Pancreas (tissue), 10 donors: Measurements from ENCODE around the gene FAM78A. TPM values are rescaled to one million over a fixed set of nuclear protein-coding genes. Genes with fewer than 3 reads are reported as not detected.

ENCODE experiments used
- ATAC-seq, 4 donors: fragments of 200-7000 bp; cut with Tn5 transposase; one replicate each; pipeline versions ENCODE4 v1.8.0 to v1.9.1; 2020; ENCODE audit warnings: mild to moderate bottlenecking in 4 of 4, moderate library complexity in 4 of 4
- DNase-seq, 6 donors: peaks; one replicate each; pipeline ENCODE4 v3.0.0-alpha.2; 2020
- FAIRE-seq: peaks from 2 replicates; lab custom pipeline; 2012; peaks lifted over from hg19 to GRCh38; lab: Jason Lieb, UNC
- H3K27ac ChIP-seq, 4 donors: fragments of 200-600 bp; sonication (generic); 1 replicate in 3 of 4; 2 replicates in 1 of 4; pipeline versions ENCODE4 v1.5.0 to v1.8.0; 2020
- H3K27me3 ChIP-seq, 4 donors: fragments of 200-600 bp; one replicate each; pipeline ENCODE4 v1.8.0; 2021
- H3K36me3 ChIP-seq, 3 donors: fragments of 200-600 bp; sonication (generic) in 1 of 3; one replicate each; pipeline versions ENCODE4 v1.5.0 to v1.8.0; 2020 to 2021
- H3K4me1 ChIP-seq, 3 donors: fragments of 200-600 bp; one replicate each; pipeline ENCODE4 v1.8.0; 2021
- H3K4me3 ChIP-seq, 4 donors: fragments of 200-600 bp; sonication (generic) in 2 of 4; one replicate each; pipeline versions ENCODE4 v1.5.0 to v1.8.0; 2020 to 2021
- H3K9me3 ChIP-seq, 4 donors: fragments of 200-600 bp; one replicate each; pipeline ENCODE4 v1.8.0; 2021
- CTCF ChIP-seq, 4 donors: fragments of 200-600 bp; sonication (generic) in 3 of 4; IDR thresholded peaks; one replicate each; pipeline versions ENCODE4 v1.5.0 to v1.8.0; 2021; ENCODE audit warnings: antibody characterized with exemption in 4 of 4
- WGBS, 2 donors: extraction: QIAGEN DNeasy Blood & Tissue Kit; methylation state at CpG; one replicate each; pipeline ENCODE4 v1.1.7; 2013; 5-methylcytosine and 5-hydroxymethylcytosine counted together
- intact Hi-C, 3 donors: fragments of 100-400 bp; cut with DNase I; formaldehyde crosslinking; loops; one replicate each; pipeline versions ENCODE4 v1.11.1 to v1.14.2; 2022
- polyA plus RNA-seq, 2 donors: library from polyadenylated mRNA; stranded (reverse); fragments of 200-250 nt; gene quantifications; one replicate each; pipeline ENCODE4 v1.2.3, GENCODE V29; 2013
- total RNA-seq, 6 donors: library from RNA; stranded (reverse); fragmentation: NEBNext Ultra II Directional in 4 of 6; extraction: Animal tissue kit (Norgen Biotek cat#: 25700) in 4 of 6; gene quantifications; one replicate each; pipeline versions ENCODE4 v1.2.1 to v1.2.4, GENCODE V29; 2021 to 2023
- donor health status: healthy with polysubstance abuse.
- donor health status: DM: no; HTN: no; CAD: no; lungs with moderate emphysema.
- donor health status: DM: no; HTN: no; CAD: no.
- donor health status: control.
- donor health status: control.
- donor health status: Bipolar disorder and iron deficiency.
- donor health status: DM: yes; HTN: yes; CAD: no.
- donor health status: DM: no; HTN: no; CAD: no.
- donor health status: DM: no; HTN: no; CAD: no.
- donor health status: DM: yes; HTN: yes; CAD: no.

FAM78A gene
- total and polyA plus RNA-seq, 8 donors, result 0.37 to 3.9 (median 0.78) TPM

- no peak for FAIRE-seq
- H3K36me3 ChIP-seq, result no peaks in the 10 kb centered on the region
- H3K9me3 ChIP-seq, result no peaks in the 10 kb centered on the region
- WGBS, 2 donors, result 57 to 64% methylated on average over 10 of the region's 10 CpGs
- no peak for TF ChIP-seq CTCF (IDR thresholded peaks at IDR 0.05)
- H3K27me3 ChIP-seq, result no peaks in the 10 kb centered on the region
- H3K4me3 ChIP-seq, result no peak overlapping the region
- no peak for ATAC-seq
- DNase-seq, result no peak
- intact Hi-C loops, result no loop called here
- H3K27ac ChIP-seq, result no peak overlapping the region
- H3K4me1 ChIP-seq, result no peaks in the 10 kb centered on the region
Observed at GRCh38 chr9:131278702-131279111, 2.4 kb upstream of the FAM78A start.

DNA sequence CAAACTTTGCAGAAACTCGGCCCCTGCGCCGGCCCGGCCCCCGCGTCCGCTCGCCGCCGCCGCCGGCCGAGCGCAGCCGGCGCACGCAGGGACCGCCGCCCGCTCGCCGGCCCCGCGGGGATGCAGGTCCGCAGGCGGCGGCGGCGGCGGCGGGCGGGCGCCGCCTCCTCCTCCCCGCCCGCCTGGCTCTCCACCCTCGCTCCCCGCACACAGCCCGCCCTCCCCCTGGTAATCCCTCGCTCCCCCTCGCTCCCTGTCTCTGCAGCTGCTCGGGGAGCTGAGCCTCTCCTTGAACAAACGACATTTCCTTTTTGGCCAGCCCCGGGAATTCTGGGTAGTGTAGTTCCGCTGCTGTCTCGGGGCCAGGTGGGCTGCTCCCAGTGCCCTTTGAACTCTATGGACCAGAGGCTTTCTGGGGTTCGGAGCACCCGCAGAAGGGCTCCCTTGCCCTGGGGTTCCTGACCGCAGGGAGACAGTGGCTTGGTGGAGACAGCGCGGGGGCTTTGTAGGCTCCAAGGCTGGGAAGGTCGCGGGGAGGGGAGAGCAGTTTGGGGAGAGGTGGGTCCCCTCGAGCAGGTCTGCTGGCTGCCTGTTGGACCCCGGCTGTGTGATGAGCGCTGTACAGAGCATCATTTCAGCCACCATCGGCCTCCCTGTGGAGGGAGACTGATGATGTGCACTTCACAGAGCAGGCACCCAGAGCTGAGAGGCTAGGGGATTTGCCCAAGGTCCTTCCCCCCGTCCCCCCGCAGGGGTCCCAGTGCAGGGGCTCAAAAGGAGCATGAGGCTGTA, 1.8 kb upstream of the FAM78A start:
- 6 to 13% methylated on average over 30 to 59 of the region's 59 CpGs for WGBS, 2 donors
- DNase-seq (peak in 5 of 6 donors; percentile 61 to 81 (median 74)), ATAC-seq (peak; percentile 83 to 88 (median 86)), FAIRE-seq (no peak)
- Histone ChIP-seq H3K27ac (peak overlapping the region in 1 of 4 donors; percentile 55), H3K4me1 (no peaks in the 10 kb centered on the region), H3K27me3 (no peaks in the 10 kb centered on the region), H3K4me3 (peak overlapping the region; percentile 61 to 80 (median 63)), H3K36me3 (no peaks in the 10 kb centered on the region), H3K9me3 (no peaks in the 10 kb centered on the region)
- no peak for TF ChIP-seq CTCF (IDR thresholded peaks at IDR 0.05)
- intact Hi-C loops, result no loop called here

DNA sequence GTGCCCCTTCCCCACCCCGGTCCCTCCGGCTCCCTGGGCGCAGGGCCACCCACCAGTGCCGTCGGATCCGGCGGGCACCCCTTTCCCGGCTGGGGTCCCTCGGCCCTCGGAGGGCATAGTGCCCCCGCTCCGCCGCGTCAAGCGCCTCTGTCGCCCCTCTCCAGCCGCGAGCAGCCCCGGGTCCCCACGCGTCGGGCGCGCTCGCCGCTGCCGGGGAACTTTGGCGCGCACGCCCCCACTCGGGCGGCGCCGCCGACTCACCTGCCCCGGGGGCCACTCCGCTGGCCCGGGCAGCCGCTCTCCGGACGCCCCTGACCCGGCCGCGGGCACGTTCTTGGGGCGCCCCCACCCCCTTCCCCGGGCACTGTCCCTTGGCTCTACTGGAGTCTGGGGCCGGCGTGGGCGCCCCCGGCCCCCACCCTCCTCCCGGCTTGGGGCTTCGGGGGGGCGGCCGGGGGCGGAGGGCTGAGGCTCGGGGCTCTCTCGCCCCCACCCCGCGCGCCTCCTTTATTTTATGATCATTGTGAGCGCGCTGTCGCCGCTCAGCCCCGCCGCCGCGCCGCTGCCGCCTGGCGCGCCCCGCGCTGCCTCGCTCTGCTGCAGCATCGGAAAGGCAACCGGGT, 1.1 kb upstream of the FAM78A start:
- H3K4me1 ChIP-seq, result no peaks in the 10 kb centered on the region
- no peaks in the 10 kb centered on the region for H3K36me3 ChIP-seq
- no peaks in the 10 kb centered on the region for H3K9me3 ChIP-seq
- peak overlapping the region; percentile 61 to 80 (median 63) for H3K4me3 ChIP-seq
- FAIRE-seq, result no peak
- ATAC-seq, result peak in 3 of 4 donors; percentile 7 to 12 (median 11)
- no peaks in the 10 kb centered on the region for H3K27me3 ChIP-seq
- WGBS, 2 donors, result 2% methylated on average over 52 to 78 of the region's 78 CpGs
- peak overlapping the region in 2 of 4 donors; percentile 12 to 55 for H3K27ac ChIP-seq
- peak in 1 of 6 donors; percentile 64 for DNase-seq
- intact Hi-C loops, result no loop called here
- no peak for TF ChIP-seq CTCF (IDR thresholded peaks at IDR 0.05)

- intact Hi-C loops, result no loop called here
- TF ChIP-seq CTCF (IDR thresholded peaks at IDR 0.05), result no peak
- Histone ChIP-seq H3K4me1 (no peaks in the 10 kb centered on the region), H3K4me3 (peak overlapping the region; percentile 61 to 80 (median 63)), H3K9me3 (no peaks in the 10 kb centered on the region), H3K27ac (peak overlapping the region in 2 of 4 donors; percentile 12 to 55), H3K27me3 (no peaks in the 10 kb centered on the region), H3K36me3 (no peaks in the 10 kb centered on the region)
- FAIRE-seq, result no peak
- 1 to 3% methylated on average over 24 to 60 of the region's 60 CpGs for WGBS, 2 donors
- peak in 1 of 4 donors; percentile 7 for ATAC-seq
- DNase-seq, result no peak
Observed at GRCh38 chr9:131276891-131277286, 579 bp upstream of the FAM78A start.
